GM19372 (cell line): Measurements from ENCODE around the gene KCTD16.

Source experiments
- ATAC-seq: cut with Tn5 transposase; IDR thresholded peaks from one replicate; pipeline ENCODE4 v1.9.1; 2021; ENCODE audit warnings: mild to moderate bottlenecking, low read depth, moderate library complexity; ENCODE audit not compliant: unreplicated experiment

The KCTD16 gene

DNA sequence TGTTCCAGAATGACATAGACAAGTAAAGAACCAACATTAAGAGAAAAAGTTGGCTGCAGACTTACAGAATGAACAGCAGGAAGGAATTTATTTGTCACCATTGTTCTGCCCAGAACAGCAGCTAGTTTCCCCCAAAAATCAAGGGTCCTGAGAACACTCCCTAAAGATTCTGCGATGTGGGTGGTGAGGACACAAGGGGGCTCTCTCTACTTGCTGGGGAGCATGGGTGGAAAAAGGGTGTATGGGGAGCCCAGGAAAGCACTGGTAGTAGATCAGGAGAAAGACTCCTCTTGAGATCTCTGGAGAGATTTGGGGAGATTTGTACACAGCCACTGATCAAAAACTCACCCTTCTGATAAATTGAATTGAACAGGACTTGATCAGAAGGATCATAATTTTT lies 316.5 kb downstream of the KCTD16 start:
- ATAC-seq: no peak

- ATAC-seq: no peak
Measured at GRCh38 chr5:144487761-144488160, 317.1 kb downstream of the KCTD16 start.

- ATAC-seq: no peak
Measured at GRCh38 chr5:144503123-144503522, 332.4 kb downstream of the KCTD16 start.

GRCh38 chr5:144504929-144505577 lies 334.4 kb downstream of the KCTD16 start:
- no peak for ATAC-seq

DNA sequence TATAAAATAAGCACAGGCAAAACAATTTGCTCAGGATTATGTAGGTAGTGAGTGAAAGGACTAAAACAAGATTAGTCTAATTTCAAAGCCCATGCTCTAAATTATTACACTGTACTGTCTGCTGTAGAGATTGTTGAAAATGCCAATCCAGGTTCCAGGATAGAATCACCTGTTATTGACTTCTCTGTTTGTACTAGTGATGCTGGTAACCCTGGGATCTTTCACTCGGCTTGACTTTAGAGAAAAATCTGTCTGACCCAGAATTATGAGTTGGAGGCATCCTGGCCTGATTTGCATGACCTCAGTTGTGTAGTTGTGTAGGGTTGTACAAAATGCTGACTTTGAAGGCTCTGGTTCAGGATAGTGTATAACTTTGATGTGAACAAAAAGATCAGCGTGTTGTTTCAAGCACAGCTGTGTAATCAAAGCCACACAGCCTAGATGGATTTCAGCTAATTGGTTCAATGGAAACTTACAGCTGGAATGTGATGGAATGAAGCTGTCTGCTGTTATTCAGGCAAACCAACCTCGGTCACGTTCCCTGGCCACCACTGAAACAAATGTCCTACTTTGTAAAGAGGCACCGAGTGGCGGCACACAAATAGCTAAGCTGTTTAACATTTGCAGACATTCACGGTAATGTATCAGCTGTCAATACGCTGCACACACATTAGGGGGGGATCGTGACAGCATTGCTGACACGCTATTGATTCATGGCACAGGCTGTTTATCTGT lies 340.3 kb downstream of the KCTD16 start:
- ATAC-seq: no peak

- no peak for ATAC-seq
Measured at GRCh38 chr5:144511580-144512072, 341.0 kb downstream of the KCTD16 start.

GRCh38 chr5:144522698-144523097 lies 352.0 kb downstream of the KCTD16 start:
- ATAC-seq: no peak

GRCh38 chr5:144525000-144525399 lies 354.3 kb downstream of the KCTD16 start:
- ATAC-seq: no peak

- ATAC-seq: no peak
Measured at GRCh38 chr5:144531188-144531587, 360.5 kb downstream of the KCTD16 start.
